NCI-H446 (cell line): ENCODE measurements around the gene NLK.

Experiments
- DNase-seq, 2 experiments: peaks; one replicate each; lab custom pipeline; 2025; lab: John Stamatoyannopoulos, UW

The NLK gene

DNA sequence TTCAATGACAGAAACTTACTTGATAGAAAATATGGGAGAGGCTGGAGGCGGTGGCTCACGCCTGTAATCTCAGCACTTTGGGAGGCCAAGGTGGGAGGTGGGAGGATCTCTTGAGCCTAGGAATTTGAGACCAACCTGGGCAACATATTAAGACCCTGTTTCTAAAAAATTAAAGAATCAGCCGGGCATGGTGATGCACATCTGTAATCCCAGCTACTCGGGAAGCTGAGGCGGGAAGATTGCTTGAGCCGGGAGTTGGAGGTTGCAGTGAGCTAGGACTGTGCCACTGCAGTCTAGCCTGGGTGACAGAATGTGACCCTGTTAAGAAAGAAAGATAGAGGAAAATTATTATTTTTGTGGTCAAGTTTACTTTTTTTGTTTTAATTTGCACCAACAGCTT, 2.1 kb upstream of the NLK start:
- no peak for DNase-seq

DNA sequence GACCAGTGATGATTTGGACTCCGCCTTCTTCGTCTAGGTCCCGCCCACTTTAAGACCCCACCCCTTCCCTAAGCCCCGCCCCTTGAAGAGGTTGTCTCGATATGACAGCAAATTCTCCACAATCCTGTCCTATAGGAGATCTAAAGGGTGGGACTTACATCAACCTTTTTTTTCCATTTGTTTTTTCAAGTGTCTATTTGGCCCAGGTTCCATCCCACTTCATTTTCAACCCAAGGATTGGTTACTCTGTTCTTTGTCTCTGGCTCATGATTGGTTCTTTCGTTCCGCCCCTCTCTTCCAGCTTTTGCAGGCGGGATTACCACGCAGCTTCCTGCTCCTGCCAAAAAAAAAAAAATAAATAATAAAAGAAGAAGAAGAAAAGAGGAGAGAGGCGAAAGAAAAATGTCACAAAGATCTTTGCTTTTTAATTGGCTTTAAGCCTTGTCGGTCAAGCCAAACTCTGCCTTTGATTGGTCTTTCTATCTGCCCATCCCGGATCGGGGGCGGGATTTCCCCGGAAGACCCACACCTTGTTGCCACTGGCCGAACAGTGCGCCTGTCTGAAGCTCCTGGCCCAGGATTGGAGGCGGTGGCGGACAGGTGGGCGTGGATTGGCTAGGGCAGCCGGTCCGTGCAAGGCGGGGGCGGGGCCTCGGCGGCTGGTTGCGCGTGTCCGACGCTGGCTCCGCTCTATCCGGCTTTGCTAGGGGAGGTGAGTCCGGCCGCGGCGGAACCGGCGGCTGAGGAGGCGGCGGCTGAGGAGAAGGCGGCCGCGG, 1.2 kb upstream of the NLK start:
- peak; percentile 98 to 99 for DNase-seq

DNA sequence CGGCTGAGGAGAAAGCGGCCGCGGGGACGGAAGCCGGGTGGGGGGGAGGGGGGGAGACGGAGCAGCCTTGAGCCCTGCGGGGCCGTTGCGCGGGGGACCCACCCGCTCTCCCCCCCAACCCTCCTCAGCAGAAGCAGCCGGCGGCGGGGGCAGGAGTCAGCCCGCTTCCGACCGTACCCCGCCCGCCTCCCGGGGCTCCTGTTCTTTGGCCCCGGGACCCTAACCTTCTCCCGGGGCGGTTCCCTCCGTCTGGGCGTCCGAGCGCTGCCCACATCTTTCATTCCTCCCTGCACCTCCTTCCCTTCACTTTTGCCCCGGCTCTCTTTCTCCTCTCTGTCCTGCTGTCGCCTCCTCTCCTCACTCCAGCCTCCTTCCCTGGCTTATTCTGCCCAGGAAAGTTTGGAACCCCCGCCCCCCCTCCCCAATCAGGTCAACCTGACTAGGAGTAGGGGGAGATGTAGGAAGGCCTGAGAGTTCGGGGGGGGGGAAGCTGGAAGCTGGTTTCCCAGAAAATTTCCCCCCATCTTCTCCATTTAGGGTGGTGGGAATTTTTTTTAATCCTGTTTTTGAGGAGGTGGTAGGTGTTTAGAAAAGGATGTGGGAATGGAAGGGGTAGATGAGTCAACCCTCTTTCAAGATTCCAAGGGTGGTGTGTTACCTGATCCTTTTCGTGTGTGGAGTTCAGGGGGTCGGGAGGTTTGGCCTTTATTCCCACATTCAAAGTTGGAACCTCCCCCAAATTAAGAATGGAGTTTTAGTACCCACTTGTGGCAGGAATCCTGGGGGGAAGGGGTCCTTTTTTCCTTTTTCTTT, 427 bp upstream of the NLK start:
- DNase-seq = no peak

DNA sequence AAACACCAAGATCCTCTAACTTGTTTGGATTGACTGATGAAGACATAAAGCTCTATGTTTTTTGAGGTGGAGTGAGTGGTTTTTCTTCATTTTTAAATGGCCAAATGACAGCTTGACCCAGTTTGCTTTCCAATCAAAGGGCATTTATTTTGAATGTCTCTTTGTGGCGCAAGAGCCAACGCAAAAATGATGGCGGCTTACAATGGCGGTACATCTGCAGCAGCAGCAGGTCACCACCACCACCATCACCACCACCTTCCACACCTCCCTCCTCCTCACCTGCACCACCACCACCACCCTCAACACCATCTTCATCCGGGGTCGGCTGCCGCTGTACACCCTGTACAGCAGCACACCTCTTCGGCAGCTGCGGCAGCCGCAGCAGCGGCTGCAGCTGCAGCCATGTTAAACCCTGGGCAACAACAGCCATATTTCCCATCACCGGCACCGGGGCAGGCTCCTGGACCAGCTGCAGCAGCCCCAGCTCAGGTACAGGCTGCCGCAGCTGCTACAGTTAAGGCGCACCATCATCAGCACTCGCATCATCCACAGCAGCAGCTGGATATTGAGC, 329 bp downstream of the NLK start:
- no peak for DNase-seq

DNA sequence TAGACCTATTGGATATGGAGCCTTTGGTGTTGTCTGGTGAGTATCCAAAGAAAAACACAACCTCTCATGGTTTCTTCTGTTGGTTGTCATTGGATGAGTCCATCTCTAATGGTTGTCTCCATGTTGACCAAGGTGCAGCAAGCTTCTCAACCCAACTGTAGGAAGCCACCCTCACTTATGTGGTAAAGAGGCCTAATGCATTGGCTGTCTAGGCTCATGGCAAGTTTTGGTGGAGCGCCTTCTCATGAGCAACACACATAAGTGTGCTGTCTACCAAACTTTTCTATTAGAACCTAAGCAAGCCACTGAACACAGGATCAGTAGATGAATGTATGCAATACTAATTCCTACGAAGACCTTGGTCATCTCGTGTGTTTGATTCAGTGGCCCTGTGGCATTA, 819 bp downstream of the NLK start:
- DNase-seq = no peak

DNA sequence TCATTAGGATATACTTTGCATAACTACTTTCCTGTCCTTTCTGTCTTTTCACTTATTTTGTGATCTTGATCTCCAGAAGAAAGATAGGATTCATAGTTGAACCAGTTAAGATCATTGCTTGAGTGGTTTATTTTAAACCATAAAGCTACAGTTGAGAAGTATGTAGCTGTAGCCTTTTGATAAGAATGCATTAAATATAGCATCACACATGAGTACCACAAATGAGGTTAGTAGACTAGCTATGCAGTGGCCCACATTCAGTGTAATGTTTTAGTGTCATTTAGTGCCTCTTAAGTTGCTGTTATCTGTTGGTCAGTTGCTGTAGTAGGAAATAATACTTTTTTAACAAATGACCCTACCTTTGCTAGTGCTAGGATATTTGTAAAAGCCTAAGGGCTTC, 1.3 kb downstream of the NLK start:
- DNase-seq = no peak

DNA sequence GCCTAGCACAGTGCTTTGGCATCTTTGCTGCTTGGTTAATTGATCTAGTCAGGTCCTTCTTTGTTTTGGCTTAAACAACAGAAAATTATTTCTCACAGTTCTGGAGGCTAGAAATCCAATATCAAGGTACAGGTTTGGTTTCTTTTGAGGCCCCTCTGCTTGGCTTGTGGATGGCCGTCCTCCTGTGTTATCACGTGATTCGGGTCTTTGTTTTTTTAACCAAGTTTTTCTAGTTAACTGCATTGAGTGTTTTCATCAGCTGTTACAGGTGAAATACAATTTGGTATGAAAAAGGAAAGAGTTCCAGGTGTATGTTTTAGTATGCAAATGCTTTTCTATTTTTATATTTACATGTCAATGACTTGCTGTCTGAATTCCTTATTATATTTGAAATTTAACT, 2.8 kb downstream of the NLK start:
- DNase-seq = no peak

DNA sequence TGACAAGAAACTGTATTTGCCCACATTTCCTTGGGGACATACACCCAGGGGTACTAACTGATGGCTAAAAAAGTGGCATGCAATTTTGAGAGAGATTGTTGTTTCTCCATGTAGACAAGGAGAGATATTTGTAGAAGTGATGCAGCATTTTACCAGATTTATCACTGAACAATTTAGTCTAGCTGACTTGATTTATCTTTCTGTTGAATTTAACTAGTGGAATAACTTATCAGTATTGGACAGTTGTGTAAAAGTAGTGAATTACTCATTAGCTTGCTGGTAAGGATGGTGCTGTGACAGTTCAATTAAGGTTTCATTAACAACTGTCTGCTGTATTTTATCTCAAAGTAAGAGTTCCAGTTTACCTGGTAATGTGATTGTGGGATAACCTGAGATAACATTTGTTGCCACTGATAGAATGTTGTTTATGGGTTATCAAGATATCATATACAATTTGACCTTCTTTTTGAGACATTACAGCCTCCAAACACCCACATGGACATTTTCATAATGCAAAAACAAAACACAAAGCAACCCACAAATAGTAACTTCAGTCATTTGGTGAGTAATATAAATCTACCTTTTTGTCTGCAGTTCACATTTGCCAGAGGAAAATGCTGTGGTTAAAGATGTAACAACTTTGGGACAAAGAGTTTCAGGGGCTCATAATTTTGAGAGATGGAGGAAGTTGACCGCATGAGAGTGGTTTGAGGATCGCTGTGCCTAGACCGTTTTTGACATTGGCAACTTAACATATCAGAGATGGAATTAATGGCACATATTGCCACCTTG, 3.8 kb downstream of the NLK start:
- no peak for DNase-seq

DNA sequence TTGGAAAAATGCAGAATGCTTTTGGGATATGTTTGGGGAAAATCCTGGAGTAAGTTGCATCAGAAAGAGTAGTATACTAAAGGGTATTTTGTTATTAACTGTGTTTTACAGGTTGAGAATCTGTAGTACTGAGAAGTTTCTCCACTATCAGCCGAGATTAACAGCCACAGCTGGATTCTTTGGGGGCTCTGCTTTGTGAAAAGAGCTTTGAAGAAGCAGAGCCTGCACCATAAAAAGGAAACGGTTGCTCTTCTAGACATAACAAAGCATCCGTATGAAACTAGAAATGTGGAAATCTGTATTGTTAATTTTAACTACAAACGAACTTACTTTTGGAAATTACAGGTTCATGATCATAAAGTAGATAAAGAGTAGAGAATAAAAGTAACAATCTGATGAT, 5.3 kb downstream of the NLK start:
- DNase-seq = no peak

DNA sequence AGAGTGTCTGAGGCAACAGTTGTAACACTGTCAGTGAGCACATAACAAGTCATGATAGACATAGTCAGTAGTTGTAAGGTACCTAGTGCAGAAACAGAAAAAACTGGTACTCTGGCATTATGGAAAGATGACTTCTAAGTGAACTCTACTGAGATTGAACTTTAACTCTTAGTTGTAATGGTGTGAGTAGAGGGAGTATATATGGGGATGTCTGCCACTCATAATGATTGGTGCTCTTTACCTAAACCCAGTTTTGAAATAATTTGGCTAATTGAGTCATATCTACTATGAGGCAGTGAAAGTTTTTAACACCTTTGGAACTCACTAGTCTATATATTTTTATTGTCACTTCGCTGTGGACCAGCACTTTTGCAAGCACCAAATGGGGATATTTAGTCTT, 6.6 kb downstream of the NLK start:
- no peak for DNase-seq

DNA sequence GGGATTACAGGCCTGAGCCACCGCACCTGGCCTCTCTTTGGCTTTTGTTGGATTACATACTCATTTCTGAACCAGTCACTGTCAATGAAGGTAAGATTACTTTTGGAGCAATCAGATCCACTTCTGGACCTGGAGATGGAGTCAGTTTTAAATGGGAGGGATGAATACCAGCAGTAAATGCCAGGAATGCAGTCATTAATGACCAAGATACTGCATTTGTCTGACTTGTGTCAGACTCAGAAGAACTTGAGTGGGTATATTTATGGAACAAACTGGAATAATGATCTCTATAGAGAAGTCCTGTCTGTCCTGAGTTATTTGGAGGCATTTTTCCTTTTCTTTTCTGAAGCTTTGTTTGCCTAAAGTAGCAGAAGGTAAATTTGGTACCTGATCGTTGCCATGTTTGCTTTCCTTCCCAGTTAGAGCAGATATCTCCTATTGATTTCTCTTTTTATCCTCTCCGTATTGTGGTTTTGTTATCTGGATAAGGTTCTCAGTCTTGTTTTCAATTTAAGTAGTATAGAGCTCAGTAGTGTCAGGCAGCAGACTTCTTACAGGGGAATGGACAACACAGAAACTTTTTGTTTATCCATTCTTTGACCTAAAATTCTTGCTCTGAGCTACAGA, 10.7 kb downstream of the NLK start:
- DNase-seq = no peak

DNA sequence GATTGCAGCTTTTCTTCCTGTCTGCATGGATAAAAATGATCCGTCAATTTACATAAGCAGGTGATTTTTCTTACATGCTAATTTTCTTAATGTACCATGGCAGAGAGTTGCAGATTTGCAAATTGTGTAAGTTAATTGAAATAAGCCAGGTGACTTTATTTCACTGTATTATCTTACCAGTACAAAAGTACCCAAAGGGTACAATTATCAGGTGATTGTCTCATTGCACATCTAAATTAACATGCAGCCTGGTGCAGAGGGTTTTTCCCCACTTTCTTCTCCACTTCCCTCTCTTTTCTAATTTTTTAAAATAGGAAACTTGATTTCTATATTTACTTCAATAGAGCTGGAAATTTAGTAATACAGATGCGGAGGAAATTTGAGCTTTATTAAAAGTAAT, 11.2 kb downstream of the NLK start:
- DNase-seq = no peak

DNA sequence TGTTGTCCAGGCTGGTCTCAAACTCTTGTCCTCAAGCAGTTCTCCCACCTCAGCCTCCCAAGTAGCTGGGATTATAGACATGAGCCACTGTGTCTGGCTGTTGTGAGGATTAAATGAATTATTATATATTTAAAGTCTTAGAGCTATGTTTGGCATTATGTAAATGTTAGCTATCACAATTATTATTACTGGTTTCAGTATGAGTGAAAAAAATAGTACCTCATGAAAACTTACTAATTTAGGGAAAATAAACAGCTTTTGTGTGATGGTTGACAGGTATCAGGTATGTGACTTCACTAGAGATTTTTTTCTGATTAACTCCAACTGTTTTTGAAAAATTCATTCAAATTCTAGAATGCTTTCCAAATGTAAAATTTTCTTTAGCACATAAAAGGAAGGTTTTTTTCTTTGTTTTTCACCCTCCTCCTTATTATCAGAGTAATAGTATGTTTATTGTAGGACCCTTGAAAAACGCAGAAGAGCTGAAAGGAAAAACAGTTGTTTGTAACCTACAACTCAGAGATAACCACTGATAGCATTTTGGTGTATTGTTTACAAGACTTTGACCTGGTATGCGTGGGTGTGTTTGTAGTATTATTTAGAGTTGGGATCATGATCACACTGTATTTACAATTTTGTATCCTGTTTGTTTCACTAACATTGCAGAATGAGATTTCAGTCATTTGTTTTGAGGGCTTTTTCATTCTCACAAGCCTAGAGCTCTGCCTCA, 13.2 kb downstream of the NLK start:
- DNase-seq = no peak

DNA sequence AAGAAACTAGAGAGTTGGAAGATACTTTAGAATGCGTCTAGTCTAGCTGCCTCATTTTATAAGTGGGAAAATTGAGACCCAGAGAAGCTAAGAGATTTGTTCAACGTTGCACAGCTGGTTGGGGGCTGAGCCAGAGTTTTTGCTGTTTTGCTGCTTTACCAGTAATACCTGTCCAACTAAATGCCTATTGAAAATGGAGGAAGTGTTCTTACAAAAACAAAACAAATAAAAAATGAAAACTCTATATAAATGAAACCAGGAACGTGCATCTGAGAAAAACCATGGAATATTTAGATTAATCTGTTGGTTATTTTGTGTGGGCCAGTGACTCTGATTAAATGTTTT, 13.8 kb downstream of the NLK start:
- no peak for DNase-seq

DNA sequence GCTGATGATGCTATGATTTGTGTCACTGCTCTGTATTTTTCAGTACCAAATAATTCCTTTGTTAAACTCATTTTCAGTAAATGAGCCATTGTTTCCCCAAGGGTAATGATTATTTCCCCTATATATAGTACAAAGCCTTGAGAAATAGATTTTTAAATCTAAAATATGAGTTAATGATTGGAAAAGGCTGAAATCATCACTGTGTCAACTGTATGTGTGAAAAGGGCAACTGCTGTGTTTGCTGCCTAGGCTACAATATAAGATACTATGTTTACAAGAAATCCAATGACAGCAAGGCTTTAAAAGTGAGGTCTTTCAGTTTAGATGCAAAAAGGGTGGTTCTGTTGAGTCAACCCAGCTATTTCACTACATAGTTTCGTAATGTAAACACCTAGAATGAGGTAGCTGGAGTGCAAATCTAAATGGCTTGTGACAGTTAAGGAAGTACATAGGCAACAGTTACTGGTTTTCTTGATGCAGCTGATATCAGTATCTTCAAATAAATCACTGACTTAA, 15.3 kb downstream of the NLK start:
- no peak for DNase-seq

DNA sequence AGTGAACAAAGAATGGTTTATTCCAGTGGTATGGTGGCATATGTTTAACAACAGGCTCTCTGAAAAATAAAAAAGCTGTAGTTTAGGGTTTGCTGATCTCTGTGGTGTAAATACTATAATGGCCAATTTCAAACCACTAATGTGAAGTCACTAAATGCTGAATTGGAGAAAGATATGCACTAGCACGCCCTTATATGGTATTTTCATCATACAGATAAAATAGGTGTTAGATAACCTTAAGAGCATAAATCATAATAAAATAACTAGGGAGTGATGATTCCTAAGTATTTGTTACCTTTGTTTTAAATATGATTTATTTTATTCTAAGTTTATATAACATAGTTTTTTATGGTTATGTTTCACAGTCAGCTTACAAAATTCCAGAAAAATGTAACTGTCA, 17.2 kb downstream of the NLK start:
- no peak for DNase-seq

DNA sequence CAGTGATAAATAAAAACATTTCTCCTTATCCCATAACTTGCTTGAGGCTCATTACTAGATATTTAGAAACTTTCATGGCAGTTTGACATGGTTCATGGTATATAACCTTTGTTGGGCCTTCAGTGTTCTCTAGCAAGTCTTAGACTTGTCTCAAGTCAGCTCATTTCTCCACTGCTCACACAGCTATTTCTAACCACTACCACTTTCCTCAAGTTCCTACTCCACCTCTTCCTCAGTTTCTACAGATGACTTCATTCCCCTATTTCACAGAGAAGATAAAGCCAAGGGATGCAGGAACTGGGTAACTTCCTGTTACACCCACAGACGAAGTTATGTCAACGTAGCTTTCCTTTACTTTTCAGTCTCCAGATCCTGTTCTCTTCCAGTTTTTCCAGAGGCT, 23.2 kb downstream of the NLK start:
- DNase-seq = no peak

DNA sequence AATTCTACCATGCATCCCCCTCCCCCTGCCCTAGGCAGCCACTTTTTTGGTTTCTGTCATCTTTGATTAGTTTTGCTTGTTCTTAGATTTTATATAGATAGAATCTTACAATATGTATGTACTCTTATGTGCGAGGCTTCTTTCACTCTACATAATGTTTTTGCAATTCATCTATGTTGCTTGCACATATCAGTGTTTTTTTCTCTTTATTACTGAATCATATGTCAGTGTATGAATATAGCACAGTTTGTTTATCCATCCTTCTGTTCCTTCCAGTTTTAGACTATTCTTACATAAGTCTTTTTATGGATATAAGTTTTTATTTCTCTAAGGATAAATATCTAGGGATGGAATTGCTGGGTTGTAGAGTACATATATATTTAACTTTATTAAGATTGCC, 26.6 kb downstream of the NLK start:
- DNase-seq = no peak

DNA sequence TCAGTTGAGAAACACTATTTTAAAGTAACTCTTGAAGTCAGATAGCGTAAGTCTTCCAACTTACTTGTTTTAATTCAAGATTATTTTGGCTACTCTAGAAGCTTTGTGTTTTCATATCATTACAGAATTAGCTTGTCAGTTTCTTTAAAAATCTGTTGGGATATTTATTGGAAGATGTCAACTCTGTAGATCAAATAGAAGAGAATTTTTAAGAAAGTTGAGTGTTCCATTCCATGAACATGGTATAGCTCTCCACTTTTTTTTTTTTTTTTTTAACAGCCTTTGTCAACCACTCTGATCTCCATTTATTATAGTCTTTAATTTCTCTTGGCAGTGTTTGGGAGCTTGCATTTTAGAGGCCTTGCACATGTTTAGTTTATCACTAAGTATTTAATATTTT, 28.7 kb downstream of the NLK start:
- DNase-seq = no peak

DNA sequence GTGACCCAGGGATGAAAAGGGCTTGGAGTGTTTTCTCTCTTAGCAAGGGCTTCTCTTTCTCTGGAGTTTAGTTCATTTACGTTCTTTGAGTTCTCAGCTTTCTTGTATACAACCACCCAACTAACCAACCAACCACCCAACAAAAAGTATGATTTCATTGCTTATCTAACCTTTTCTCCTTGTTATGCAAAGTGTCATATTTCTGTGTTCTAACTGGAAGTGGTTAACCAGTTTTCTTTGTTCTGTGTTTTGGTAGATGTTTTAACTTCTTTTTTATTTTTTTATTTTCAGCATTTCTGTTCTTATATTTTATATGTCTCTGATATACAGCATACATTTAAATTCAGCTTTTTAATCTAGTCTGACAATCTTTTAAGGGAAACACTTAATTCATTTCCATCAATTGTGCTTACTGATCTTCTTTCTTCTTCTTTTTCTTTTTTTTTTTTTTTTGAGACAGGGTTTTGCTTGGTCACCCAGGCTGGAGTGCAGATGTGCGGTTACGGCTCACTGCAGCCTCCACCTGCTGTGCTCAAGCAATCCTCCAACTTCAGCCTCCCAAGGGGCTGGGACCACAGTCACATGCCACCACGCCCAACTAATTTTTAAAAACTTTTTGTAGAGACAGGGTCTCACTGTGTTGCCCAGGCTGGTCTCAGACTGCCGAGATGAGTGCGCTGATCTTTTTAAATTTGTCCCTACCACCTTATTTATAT, 29.6 kb downstream of the NLK start:
- no peak for DNase-seq
